ENCODE measurements around the gene TSPAN13. TPM values are rescaled to one million over a fixed set of nuclear protein-coding genes. Genes with fewer than 3 reads are reported as not detected.

The TSPAN13 gene
- total RNA-seq, 4 donors from 2014 or later, result 2.8 to 8.3 (median 6.9) TPM

GRCh38 chr7:16711730-16712129, 41.8 kb upstream of the TSPAN13 start:
- ATAC-seq (no peak), DNase-seq (no peak)
- H3K4me3 ChIP-seq, result no peak overlapping the region
- in situ Hi-C loops (cut with MboI; ENCODE audit: low sequenced_read_pairs in 4 of 4), result no loop called here
- no peaks in the 10 kb centered on the region for H3K4me1 ChIP-seq
- H3K27me3 ChIP-seq, result no peaks in the 10 kb centered on the region
- H3K9me3 ChIP-seq, result no peaks in the 10 kb centered on the region
- intact Hi-C loops (cut with DNase I; ENCODE audit: low total_unique reads), result no loop called here
- TF ChIP-seq POLR2A (IDR thresholded peaks at IDR 0.05) (no peak), CTCF (IDR thresholded peaks at IDR 0.05 in 4 of 5, conservative IDR thresholded peaks at IDR 0.05 in 1 of 5) (no peak)
- peaks cover 0 to 19% of the 10 kb centered on the region in 2 donors for H3K36me3 ChIP-seq
- no peak overlapping the region for H3K27ac ChIP-seq

GRCh38 chr7:16712916-16713315, 40.6 kb upstream of the TSPAN13 start:
- Histone ChIP-seq H3K9me3 (no peaks in the 10 kb centered on the region), H3K4me1 (no peaks in the 10 kb centered on the region), H3K4me3 (no peak overlapping the region), H3K27ac (no peak overlapping the region), H3K27me3 (no peaks in the 10 kb centered on the region), H3K36me3 (peaks cover 0 to 10% of the 10 kb centered on the region in 2 donors)
- in situ Hi-C loops (cut with MboI; ENCODE audit: low sequenced_read_pairs in 4 of 4), result no loop called here
- TF ChIP-seq POLR2A (IDR thresholded peaks at IDR 0.05) (no peak), CTCF (IDR thresholded peaks at IDR 0.05 in 4 of 5, conservative IDR thresholded peaks at IDR 0.05 in 1 of 5) (no peak)
- ATAC-seq (no peak), DNase-seq (no peak)
- intact Hi-C loops (cut with DNase I; ENCODE audit: low total_unique reads), result no loop called here

GRCh38 chr7:16715928-16716327, 37.6 kb upstream of the TSPAN13 start:
- no peak for TF ChIP-seq CTCF (IDR thresholded peaks at IDR 0.05 in 4 of 5, conservative IDR thresholded peaks at IDR 0.05 in 1 of 5)
- no peak for TF ChIP-seq POLR2A (IDR thresholded peaks at IDR 0.05)

GRCh38 chr7:16718111-16718656, 35.4 kb upstream of the TSPAN13 start:
- H3K36me3 ChIP-seq, result no peaks in the 10 kb centered on the region
- TF ChIP-seq CTCF (IDR thresholded peaks at IDR 0.05 in 4 of 5, conservative IDR thresholded peaks at IDR 0.05 in 1 of 5) (no peak), POLR2A (IDR thresholded peaks at IDR 0.05) (no peak)
- intact Hi-C loops (cut with DNase I; ENCODE audit: low total_unique reads) (no loop called here), in situ Hi-C loops (cut with MboI; ENCODE audit: low sequenced_read_pairs in 4 of 4) (no loop called here)
- no peak overlapping the region for H3K27ac ChIP-seq
- H3K27me3 ChIP-seq, result no peaks in the 10 kb centered on the region
- H3K4me1 ChIP-seq, result no peaks in the 10 kb centered on the region
- H3K9me3 ChIP-seq, result no peaks in the 10 kb centered on the region
- DNase-seq (no peak), ATAC-seq (no peak)
- no peak overlapping the region for H3K4me3 ChIP-seq

More at GRCh38 chr7:16715928-16716327, 37.6 kb upstream of the TSPAN13 start:
- no peaks in the 10 kb centered on the region for H3K9me3 ChIP-seq
- H3K4me1 ChIP-seq, result no peaks in the 10 kb centered on the region
- in situ Hi-C loops (cut with MboI; ENCODE audit: low sequenced_read_pairs in 4 of 4) (no loop called here), intact Hi-C loops (cut with DNase I; ENCODE audit: low total_unique reads) (no loop called here)
- no peak overlapping the region for H3K4me3 ChIP-seq
- no peak overlapping the region for H3K27ac ChIP-seq
- no peaks in the 10 kb centered on the region for H3K36me3 ChIP-seq
- H3K27me3 ChIP-seq, result no peaks in the 10 kb centered on the region
- DNase-seq (no peak), ATAC-seq (no peak)

- in situ Hi-C loops (cut with MboI; ENCODE audit: low sequenced_read_pairs in 4 of 4), result no loop called here
- intact Hi-C loops (cut with DNase I; ENCODE audit: low total_unique reads), result no loop called here
These were observed 33.9 kb upstream of the TSPAN13 start for GRCh38 chr7:16719699-16720098.

More at GRCh38 chr7:16719699-16720098, 33.9 kb upstream of the TSPAN13 start:
- no peak for TF ChIP-seq POLR2A (IDR thresholded peaks at IDR 0.05)
- Histone ChIP-seq H3K27ac (no peak overlapping the region), H3K36me3 (no peaks in the 10 kb centered on the region), H3K27me3 (no peaks in the 10 kb centered on the region), H3K4me3 (no peak overlapping the region), H3K9me3 (no peaks in the 10 kb centered on the region), H3K4me1 (no peaks in the 10 kb centered on the region)
- ATAC-seq, result no peak
- DNase-seq, result no peak
